ENCODE data around the gene LRRC61.

The LRRC61 gene

GRCh38 chr7:150357771-150358427 lies 34.7 kb downstream of the LRRC61 start:
- peak; percentile 22 for DNase-seq

GRCh38 chr7:150358433-150358832 lies 35.3 kb downstream of the LRRC61 start:
- DNase-seq: peak; percentile 2

GRCh38 chr7:150358988-150359621 lies 36.0 kb downstream of the LRRC61 start:
- peak; percentile 17 for DNase-seq

GRCh38 chr7:150359622-150360362 lies 36.6 kb downstream of the LRRC61 start:
- DNase-seq: no peak

GRCh38 chr7:150360363-150361058 lies 37.4 kb downstream of the LRRC61 start:
- no peak for DNase-seq

- DNase-seq: no peak
These were observed 38.2 kb downstream of the LRRC61 start for GRCh38 chr7:150361402-150361801.

- DNase-seq: no peak
These were observed 38.9 kb downstream of the LRRC61 start for GRCh38 chr7:150361807-150362621.

- no peak for DNase-seq
These were observed 40.2 kb downstream of the LRRC61 start for GRCh38 chr7:150363370-150363769.

GRCh38 chr7:150363872-150364271 lies 40.7 kb downstream of the LRRC61 start:
- no peak for DNase-seq

- no peak for DNase-seq
These were observed 42.0 kb downstream of the LRRC61 start for GRCh38 chr7:150365194-150365593.

- no peak for DNase-seq
These were observed 42.7 kb downstream of the LRRC61 start for GRCh38 chr7:150365673-150366398.

GRCh38 chr7:150367677-150368095 lies 44.5 kb downstream of the LRRC61 start:
- DNase-seq: no peak

GRCh38 chr7:150368096-150368883 lies 45.1 kb downstream of the LRRC61 start, which contains the start of gene REPIN1:
REPIN1 (plus strand) TSS chr7:150368822; CDS start chr7:150369712, 890 bp downstream.
- peak; percentile 83 for DNase-seq

GRCh38 chr7:150368884-150369747 lies 46.0 kb downstream of the LRRC61 start:
- no peak for DNase-seq

- DNase-seq: no peak
These were observed 46.8 kb downstream of the LRRC61 start for GRCh38 chr7:150369748-150370501.

GRCh38 chr7:150370612-150371071 lies 47.5 kb downstream of the LRRC61 start:
- no peak for DNase-seq

GRCh38 chr7:150371131-150371995 lies 48.2 kb downstream of the LRRC61 start:
- no peak for DNase-seq

- DNase-seq: no peak
These were observed 48.8 kb downstream of the LRRC61 start for GRCh38 chr7:150371996-150372270.

Data from activated T-cell treated with anti-CD3 and anti-CD28 coated beads, Interleukin-2, amount 50 U/mL, for 1 hour (primary cell).